NCI-H748 treated with DMSO at 0.1 percent for 48 hours (cell line): ENCODE results near the gene COL23A1.
A peak's percentile ranks its signal among the peaks of the same experiment; 100 is the strongest.

ENCODE experiments used
- DNase-seq: peaks from one replicate; lab custom pipeline; 2025; lab: John Stamatoyannopoulos, UW

COL23A1 gene

DNA sequence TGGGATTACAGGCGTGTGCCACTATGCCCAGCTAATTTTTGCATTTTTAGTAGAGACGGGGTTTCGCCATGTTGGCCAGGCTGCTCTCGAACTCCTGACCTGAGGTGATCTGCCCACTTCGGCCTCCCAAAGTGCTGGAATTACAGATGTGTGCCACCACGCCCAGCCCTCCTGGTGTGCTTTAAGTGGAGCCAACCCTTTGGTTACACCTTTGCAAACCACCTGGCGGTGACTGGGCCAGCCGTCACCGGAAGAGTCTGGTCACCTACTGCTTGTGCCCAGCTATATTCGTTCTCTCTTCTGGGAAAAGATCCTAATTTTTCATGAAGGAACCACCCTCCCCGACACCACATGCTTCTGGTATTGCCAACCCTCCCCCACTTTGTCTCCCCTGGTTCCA, 35.9 kb downstream of the COL23A1 start:
- DNase-seq: no peak

- DNase-seq: no peak
These were observed 36.7 kb downstream of the COL23A1 start for GRCh38 chr5:178553517-178553916.

DNA sequence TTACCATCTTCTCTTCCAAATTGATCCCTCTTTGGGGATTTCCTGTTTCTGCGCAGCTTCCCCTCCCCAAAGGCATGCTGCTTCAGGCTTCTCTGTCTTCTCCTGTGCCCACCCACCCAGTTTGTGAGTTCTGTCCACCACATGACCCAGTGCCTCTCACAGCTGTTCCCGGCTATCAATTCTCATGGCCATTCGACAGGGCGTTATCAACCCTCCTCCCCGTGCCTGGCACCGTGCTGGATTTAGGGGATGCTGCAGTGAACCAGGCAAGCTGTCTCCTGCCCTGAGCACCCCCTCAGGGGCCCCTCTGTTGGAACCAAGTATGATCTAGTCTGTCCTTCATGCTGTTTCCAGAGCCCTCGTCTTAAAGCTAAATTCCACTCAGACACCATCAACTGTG, 38.7 kb downstream of the COL23A1 start:
- DNase-seq: no peak

DNA sequence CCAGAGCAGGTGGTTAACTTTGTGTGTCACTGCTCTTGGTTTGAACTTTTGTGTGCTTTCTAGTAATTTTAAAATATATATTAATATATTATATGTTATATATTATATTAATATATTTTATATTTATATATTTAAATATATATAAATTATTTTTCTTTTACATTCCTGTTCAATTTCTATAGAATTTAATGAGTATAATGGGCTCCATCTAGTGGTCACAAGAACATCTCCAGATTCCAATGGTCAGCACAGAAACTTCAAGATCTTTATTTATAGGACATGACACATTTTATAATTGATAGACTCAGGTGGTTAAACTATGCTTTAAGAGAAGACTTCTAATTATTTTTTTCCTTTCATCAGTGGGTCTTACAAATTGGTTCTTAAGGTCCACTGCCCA, 39.1 kb downstream of the COL23A1 start:
- peak; percentile 14 for DNase-seq

DNA sequence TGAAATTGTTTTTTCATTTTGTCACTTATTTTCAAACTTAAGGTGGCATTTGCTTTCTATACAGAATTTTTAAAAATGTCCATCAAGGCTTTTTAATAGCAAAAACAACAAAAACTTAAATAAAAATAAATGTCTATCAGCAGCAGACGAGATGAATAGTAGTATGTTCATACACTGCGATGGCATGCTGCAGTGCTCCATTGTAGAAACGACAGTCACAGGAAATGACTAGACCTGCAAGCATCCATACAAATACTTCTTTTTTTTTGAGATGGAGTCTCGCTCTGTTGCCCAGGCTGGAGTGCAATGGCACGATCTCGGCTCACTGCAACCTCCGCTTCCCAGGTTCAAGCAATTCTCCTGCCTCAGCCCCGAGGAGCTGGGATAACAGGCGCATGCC, 41.4 kb downstream of the COL23A1 start:
- no peak for DNase-seq

GRCh38 chr5:178547753-178548415, 42.3 kb downstream of the COL23A1 start:
- no peak for DNase-seq

DNA sequence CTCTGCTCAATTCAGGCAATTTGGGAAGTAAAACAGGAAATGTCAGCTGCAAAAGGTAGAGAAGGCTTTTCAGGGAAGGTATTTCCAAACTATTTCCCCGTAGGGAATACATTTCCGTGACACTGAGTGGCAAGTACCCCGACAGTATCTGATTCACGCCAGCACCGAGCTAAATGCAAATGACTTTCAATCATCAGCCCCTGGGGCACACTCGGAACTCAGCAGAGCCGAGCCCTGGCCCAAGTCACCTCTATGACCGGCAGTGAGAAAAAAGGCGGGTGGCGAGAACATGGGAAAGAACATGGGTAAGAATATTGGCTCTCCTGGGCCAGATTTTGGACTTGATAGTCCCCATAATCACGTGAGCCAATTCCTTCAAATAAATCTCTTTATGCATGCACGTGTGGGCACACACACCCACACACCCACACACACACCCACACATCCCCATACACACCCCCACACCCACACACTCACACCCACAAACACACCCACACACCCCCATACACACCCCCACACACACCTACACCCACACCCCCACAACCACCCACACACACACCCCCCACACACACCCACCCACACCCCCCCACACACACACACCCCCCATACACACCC, 43.0 kb downstream of the COL23A1 start:
- no peak for DNase-seq

DNA sequence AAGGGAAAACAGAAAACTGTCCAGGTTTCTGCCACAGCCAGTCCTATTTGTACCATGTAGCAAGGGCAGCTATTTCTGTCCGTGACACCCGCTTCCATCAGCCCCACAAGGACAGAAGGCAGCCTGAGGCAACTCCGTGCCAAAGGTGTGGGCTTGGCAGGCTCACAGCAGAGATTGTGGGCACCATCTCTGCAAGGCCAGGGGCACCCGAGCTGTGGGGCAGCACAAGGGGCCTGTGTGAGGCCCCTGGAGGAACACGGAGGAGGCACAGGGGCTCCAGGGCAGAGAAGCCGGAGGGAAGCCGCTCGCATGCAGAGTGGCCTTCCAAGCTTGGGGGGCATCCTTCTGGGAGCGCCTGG, 43.5 kb downstream of the COL23A1 start:
- no peak for DNase-seq

DNA sequence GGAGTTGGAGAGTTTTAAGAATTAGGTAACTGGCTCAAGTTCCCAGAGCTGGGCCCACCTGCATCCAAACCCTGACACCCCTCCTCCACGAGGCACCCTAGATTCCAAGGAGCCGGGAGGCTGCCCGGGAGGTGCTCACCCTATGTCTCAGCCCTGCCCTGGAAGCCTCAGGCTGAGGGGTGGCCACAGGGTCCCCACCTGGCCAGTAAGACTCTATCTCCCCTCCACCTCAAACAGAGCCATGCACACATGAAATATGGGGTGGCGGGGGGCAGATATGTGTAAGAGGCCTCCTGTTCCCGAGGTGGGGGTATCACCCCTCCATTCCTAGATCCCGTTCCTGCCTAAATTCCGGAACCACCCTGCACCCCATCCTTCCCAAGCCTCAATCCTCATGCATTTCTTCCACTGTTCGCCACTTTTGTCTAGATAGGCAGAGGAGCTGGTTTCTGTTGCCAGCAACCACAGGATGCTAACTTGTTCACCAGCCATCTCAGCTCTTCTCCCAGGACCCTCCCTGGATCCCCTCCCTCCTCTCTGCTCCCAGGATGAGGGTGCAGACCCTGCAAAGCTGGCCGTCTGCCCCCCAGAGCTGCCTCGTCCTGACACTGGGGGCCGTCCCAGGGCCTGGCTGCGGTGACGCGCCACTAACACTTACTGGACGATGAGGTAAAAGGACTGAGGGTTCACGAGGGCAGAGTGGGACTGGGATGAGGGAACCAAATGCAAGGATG, 44.1 kb downstream of the COL23A1 start:
- DNase-seq: no peak

GRCh38 chr5:178545176-178545575, 45.0 kb downstream of the COL23A1 start:
- DNase-seq: no peak

DNA sequence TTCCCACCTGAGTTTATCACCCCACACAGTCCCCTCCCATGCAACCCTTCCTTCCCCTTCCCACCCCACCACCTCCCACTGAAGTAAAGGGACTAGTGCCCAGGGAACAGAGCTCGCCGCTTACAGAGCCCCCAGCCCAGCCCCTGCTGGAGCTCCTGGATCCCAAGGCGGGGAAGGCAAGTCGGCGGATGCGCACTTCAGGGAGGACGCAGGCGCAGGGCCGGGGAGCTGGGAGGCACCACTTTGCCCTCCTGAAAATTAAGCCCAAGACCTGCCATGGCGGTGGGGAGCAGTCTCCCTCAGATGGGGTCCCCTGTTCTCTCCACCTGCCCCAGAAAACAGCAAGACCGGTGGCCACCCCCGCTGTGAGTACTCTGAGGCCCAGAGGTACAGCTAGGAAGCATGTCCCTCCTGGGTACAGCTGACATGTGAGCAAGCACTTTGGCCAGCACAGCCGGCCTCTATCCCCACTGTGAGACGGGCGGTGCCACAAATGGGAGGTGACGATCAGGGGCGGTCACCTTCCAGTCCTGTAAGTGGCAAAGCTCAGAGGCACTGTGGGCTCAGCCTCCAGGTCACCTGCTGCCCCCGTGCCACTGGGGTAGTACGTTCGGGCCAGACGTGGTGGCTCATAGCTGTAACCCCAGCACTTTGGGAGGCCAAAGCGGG, 45.9 kb downstream of the COL23A1 start:
- DNase-seq: no peak

GRCh38 chr5:178542455-178542854, 47.7 kb downstream of the COL23A1 start:
- no peak for DNase-seq

DNA sequence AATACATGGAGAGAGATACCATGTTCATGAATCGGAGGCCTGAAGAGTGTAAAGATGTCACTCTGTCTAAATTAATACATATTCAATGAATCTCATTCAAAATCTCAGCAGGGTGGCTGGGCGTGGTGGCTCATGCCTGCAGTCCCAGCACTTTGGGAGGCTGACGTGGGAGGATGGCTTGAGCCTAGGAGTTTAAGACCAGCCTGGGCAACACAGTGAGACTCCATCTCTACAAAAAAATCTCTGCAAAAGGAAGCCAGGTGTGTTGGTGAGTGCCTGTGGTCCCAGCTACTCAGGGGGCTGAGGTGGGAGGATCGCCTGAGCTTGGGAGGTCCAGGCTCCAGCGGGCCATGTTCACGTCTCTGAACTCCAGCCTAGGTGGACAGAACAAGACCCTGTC, 49.7 kb downstream of the COL23A1 start:
- DNase-seq: no peak

- no peak for DNase-seq
These were observed 51.4 kb downstream of the COL23A1 start for GRCh38 chr5:178538741-178539229.

DNA sequence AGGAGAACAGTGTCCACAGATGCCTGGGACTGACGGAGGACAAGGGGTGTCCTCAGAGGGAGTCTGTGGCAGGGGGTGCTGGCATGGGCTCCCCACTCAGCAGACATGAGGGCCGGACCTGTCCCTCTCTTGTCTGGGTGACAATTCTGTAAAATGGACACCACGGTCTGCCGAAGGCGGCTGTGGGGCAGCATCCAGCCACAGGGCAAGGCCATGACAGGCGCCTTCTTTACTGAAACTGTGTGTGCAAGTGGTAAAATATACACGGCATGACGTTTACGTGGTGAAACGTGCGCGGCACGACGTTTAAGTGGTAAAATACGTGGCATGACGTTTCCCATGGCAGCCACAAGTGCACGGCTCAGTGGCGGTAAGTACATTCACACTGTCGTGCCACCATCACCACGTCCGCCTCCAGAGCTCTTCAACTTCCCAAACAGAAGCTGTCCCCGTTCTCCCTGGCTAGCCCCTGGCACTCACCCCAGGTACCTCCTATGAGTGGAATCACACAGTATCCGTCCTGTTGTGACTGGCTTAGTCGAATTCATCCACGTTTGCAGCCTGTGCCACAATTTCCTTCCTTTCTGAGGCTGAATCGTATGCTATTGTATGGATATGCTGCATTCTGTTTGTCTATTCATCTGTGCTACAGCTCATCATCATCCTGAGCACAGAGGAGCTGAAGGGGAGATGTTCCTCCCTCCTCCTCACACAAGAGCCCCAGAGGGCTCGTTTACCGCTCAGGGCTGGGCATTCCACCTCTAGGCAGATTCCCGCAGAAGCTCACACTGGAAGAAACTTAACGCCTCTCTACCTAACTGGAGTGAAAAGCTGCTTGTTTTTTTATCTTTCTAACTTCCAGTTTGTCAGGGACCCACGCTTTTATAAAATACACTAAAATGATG, 52.5 kb downstream of the COL23A1 start:
- DNase-seq: no peak

DNA sequence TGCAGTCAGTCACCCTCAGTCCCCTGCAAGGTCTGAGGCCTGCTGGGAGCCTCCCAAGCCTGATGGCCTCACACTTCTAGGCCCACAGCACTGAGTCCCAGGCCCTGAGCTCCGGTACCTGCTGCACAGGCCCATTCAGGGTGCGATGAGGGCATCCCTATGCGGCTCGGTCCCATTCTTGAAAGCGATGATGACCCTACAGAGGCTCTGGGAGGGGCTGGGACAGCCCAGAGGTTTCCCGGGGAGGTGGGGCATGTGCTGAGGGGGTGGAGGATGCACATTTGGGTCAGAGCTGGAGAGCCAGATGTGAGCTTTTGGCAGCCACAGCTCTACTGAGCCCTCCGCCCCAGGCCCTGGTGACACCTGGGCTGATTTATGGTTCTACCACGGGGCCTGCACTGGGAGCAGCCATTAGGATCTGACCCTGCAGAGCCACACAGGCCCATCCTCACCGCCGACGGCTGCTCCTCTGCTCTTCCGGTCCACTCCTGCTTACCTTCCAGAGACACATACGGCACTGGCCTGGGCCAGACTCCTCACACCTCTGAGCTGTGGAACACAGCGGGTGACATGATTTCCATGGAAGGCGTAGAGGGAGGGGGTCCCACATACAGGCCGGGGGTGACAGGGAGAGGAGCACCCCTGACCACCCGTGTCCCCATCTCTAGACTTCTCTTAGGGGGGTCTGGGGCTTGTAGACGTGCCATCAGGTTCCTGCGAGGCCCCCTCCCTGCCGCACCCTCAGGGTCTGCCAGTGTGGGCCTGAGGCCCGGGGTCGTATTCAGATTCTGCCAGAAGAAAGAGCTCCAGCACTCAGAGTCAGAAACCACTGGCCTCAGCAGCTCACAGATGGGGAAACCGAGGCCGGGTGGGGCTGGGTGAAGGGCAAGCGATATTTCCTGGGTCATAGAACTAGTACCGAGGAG, 53.4 kb downstream of the COL23A1 start:
- no peak for DNase-seq

DNA sequence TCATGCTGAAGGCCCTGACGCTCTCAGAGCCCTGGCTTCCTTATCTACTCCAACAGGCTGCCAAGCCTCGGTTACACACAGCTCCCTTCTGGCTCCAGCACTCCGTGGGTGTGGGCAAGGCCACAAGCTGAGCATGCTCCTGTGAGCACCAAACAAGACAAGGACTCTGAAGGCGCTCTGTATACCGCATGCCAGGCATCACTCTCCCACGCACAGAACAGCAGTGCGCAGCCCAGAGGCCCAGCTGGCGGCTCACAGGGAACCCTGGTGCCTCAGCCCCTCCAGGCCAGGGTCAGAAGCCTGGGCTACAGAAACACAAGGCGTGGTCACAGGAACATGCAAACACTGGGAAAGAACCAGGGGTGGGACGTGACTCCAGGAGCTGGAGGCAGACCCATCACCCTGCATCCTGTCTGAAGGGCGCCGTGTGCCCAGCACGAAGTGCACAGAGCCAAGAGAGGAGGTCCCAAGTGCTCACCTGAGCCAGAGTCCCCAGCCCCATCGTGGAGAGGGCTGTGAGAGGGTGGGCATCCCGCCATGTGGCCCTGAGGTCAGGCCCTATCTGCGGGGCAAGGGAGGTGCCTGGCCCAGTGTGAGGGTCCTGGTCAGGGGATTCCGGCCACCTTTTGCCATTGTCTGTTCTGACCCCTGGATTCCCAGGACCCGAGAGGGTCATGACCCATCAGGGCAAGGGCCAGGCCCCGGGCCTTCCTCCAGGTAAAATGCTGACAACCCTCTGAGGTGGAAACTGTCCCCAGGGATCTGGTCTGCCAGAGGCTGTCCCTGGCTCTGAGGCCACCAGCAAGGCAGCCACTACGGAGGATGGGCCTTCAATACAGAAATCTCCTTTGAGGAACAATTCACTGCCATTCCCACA, 54.7 kb downstream of the COL23A1 start:
- no peak for DNase-seq

GRCh38 chr5:178533136-178533535, 57.1 kb downstream of the COL23A1 start:
- no peak for DNase-seq

- DNase-seq: no peak
These were observed 57.5 kb downstream of the COL23A1 start for GRCh38 chr5:178532666-178533065.

GRCh38 chr5:178532236-178532635, 58.0 kb downstream of the COL23A1 start:
- DNase-seq: no peak
